Neural crest cell (in vitro differentiated cells): ENCODE results near the gene STK25. TPM values are rescaled to one million over a fixed set of nuclear protein-coding genes. Genes with fewer than 3 reads are reported as not detected.
"Not testable (repeated sequence)": the region's sequence is repeated elsewhere in the genome, so short reads cannot be mapped to it uniquely, and the experiment has no call there.

ENCODE experiments used
- DNase-seq: peaks from one replicate; pipeline ENCODE4 v3.0.0; 2021; ENCODE audit warnings: low read depth, mixed read lengths, low spot score
- H3K27ac Mint-ChIP-seq: one replicate; pipeline ENCODE4 v1.8.0; 2021; ENCODE audit warnings: mild to moderate bottlenecking, mixed read lengths; ENCODE audit not compliant: unreplicated experiment
- H3K27me3 Mint-ChIP-seq: 2 replicates; pipeline ENCODE4 v1.8.0; 2021; ENCODE audit warnings: low read depth, mild to moderate bottlenecking, mixed read lengths
- H3K36me3 Mint-ChIP-seq: 2 replicates; pipeline ENCODE4 v1.8.0; 2021; ENCODE audit warnings: low read depth, mild to moderate bottlenecking, mixed read lengths
- H3K4me1 Mint-ChIP-seq: 2 replicates; pipeline ENCODE4 v1.8.0; 2021; ENCODE audit warnings: mixed read lengths
- H3K4me3 Mint-ChIP-seq: one replicate; pipeline ENCODE4 v1.8.0; 2021; ENCODE audit warnings: mild to moderate bottlenecking, mixed read lengths
- H3K9me3 Mint-ChIP-seq: 2 replicates; pipeline ENCODE4 v1.8.0; 2021; ENCODE audit warnings: mixed read lengths
- CTCF ChIP-seq: fragments of 200-600 bp; sonication (generic); conservative IDR thresholded peaks from 2 replicates; pipeline ENCODE4 v1.5.0; 2021; ENCODE audit warnings: antibody characterized with exemption, mild to moderate bottlenecking
- total RNA-seq: library from RNA; stranded (reverse); gene quantifications from 2 replicates; pipeline ENCODE4 v1.2.1, GENCODE V29; 2021

The STK25 gene
- total RNA-seq, 1 donor from 2014 or later = 223 TPM

- Mint-ChIP-seq H3K4me1 (peaks cover 19% of the 10 kb centered on the region), H3K4me3 (no peak overlapping the region), H3K27me3 (no peaks in the 10 kb centered on the region), H3K27ac (no peak overlapping the region), H3K36me3 (peaks cover 2% of the 10 kb centered on the region), H3K9me3 (peaks cover 3% of the 10 kb centered on the region)
- DNase-seq = no peak
- TF ChIP-seq CTCF = no peak
Observed at GRCh38 chr2:241531161-241531722, 22.9 kb upstream of the STK25 start.

- Mint-ChIP-seq H3K27ac (no peak overlapping the region), H3K4me3 (no peak overlapping the region), H3K4me1 (peaks cover 15% of the 10 kb centered on the region), H3K27me3 (no peaks in the 10 kb centered on the region), H3K9me3 (peaks cover 6% of the 10 kb centered on the region), H3K36me3 (peaks cover 3% of the 10 kb centered on the region)
- no peak for DNase-seq
- TF ChIP-seq CTCF = no peak
Observed at GRCh38 chr2:241530571-241530970, 22.2 kb upstream of the STK25 start.

- H3K4me1 Mint-ChIP-seq, H3K27me3 Mint-ChIP-seq: not testable (repeated sequence)
Observed at GRCh38 chr2:241525818-241526780, 17.7 kb upstream of the STK25 start.

GRCh38 chr2:241522477-241522876 is 14.1 kb upstream of the STK25 start:
- no peak for TF ChIP-seq CTCF
- H3K36me3 Mint-ChIP-seq = peaks cover 4% of the 10 kb centered on the region
- H3K9me3 Mint-ChIP-seq = peaks cover 13% of the 10 kb centered on the region
- no peak for DNase-seq
- no peak overlapping the region for H3K27ac Mint-ChIP-seq
- peaks cover 2% of the 10 kb centered on the region for H3K27me3 Mint-ChIP-seq
- H3K4me1 Mint-ChIP-seq = peaks cover 9% of the 10 kb centered on the region
- H3K4me3 Mint-ChIP-seq = no peak overlapping the region

More at GRCh38 chr2:241525818-241526780, 17.7 kb upstream of the STK25 start:
- H3K4me3 Mint-ChIP-seq, H3K36me3 Mint-ChIP-seq, DNase-seq: not testable (repeated sequence)
- peak overlapping the region; percentile 27 for H3K27ac Mint-ChIP-seq
- peaks cover 11% of the 10 kb centered on the region for H3K9me3 Mint-ChIP-seq

- Mint-ChIP-seq H3K27ac (no peak overlapping the region), H3K9me3 (peaks cover 12% of the 10 kb centered on the region), H3K36me3 (peaks cover 5% of the 10 kb centered on the region), H3K27me3 (peaks cover 2% of the 10 kb centered on the region), H3K4me1 (peaks cover 5% of the 10 kb centered on the region), H3K4me3 (no peak overlapping the region)
- DNase-seq = no peak
- TF ChIP-seq CTCF = no peak
Observed at GRCh38 chr2:241519669-241520068, 11.3 kb upstream of the STK25 start.

- Mint-ChIP-seq H3K27me3 (peaks cover 2% of the 10 kb centered on the region), H3K4me3 (no peak overlapping the region)
- DNase-seq = no peak
Observed at GRCh38 chr2:241517297-241517696, 8.9 kb upstream of the STK25 start.

More at GRCh38 chr2:241517297-241517696, 8.9 kb upstream of the STK25 start:
- TF ChIP-seq CTCF = no peak
- peaks cover 7% of the 10 kb centered on the region for H3K9me3 Mint-ChIP-seq
- H3K36me3 Mint-ChIP-seq = peaks cover 5% of the 10 kb centered on the region
- peak overlapping the region; percentile 78 for H3K27ac Mint-ChIP-seq
- peaks cover 5% of the 10 kb centered on the region for H3K4me1 Mint-ChIP-seq
